Esophagus squamous epithelium (tissue), 4 donors: ENCODE data around the gene RSL1D1.

ENCODE experiments used
- POLR2A ChIP-seq, 4 donors: fragments of 450-650 bp; IDR thresholded peaks; one replicate each; pipeline ENCODE4 v1.6.1; 2017; ENCODE audit warnings: antibody characterized with exemption in 4 of 4, mild to moderate bottlenecking in 4 of 4, moderate library complexity in 3 of 4
- TF ChIP-seq, protein P1 (sequence below), 6 experiments: fragments of 450-650 bp in 4 of 6; fragments of 200-600 bp in 2 of 6; sonication (generic) in 2 of 6; IDR thresholded peaks; one replicate each; pipeline ENCODE4 v1.5.1; 2016 to 2019; ENCODE audit warnings: antibody characterized with exemption in 6 of 6, mild to moderate bottlenecking in 4 of 6, moderate library complexity in 4 of 6

DNA sequence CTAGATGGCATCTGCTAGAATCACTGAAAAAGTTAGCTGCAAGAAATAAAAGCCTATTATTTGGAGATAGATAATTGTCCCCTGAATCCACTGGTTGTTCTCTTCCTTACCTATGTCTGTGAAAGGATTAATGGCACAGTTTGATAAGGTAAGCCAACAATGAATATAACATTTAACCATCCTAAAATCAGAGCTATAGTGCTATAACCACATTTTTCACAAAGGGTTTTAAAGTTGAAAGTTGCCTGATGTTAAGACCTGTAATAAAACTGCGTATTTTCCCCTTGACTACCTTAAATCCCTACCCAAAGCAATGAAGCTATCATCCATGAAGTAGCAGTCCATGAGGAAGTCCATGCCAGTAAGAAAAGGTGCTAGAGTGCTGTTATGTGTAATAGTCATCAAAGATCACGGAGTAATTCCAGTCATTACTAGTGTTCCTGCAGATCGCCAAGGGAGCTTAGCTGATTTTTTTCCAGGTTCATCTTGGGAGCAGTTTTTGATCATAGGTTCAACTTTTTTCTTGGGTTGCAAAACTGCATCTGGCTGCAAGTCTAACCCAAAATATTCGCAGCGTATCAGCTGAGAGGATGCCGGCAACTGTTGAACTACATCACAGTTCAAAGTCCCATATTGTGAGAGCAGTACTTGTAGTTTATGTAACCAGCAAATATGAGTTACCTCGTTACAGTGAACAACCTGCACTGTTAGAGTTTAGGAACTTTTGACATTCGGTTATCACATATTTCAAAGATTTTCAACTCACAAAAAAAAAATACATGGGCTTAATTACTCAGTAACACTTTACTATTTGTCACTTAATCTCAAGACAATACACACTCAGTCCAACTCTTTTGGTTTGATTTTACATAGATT, 18.2 kb upstream of the RSL1D1 start:
- TF ChIP-seq, protein P1, sequence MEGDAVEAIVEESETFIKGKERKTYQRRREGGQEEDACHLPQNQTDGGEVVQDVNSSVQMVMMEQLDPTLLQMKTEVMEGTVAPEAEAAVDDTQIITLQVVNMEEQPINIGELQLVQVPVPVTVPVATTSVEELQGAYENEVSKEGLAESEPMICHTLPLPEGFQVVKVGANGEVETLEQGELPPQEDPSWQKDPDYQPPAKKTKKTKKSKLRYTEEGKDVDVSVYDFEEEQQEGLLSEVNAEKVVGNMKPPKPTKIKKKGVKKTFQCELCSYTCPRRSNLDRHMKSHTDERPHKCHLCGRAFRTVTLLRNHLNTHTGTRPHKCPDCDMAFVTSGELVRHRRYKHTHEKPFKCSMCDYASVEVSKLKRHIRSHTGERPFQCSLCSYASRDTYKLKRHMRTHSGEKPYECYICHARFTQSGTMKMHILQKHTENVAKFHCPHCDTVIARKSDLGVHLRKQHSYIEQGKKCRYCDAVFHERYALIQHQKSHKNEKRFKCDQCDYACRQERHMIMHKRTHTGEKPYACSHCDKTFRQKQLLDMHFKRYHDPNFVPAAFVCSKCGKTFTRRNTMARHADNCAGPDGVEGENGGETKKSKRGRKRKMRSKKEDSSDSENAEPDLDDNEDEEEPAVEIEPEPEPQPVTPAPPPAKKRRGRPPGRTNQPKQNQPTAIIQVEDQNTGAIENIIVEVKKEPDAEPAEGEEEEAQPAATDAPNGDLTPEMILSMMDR (IDR thresholded peaks at IDR 0.05), result no peak
- no peak for TF ChIP-seq POLR2A (IDR thresholded peaks at IDR 0.05)
